ENCODE data around the gene CD101. TPM values are rescaled to one million over a fixed set of nuclear protein-coding genes. Genes with fewer than 3 reads are reported as not detected.

The CD101 gene
- total RNA-seq, 1 experiment from 2014 or later = 1.2 TPM

DNA sequence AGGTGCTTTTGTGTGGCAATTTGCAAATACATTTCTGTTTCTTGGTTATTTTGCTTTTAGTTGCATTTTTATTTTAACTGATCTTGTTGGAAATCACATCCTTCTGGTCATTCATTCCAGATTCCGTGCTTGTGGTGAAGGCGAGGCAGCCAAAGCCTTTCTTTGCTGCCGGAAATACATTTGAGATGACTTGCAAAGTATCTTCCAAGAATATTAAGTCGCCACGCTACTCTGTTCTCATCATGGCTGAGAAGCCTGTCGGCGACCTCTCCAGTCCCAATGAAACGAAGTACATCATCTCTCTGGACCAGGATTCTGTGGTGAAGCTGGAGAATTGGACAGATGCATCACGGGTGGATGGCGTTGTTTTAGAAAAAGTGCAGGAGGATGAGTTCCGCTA, 34.8 kb upstream of the CD101 start:
- CTCF ChIA-PET = no interaction called here
- Histone ChIP-seq H3K79me2 (ENCODE audit: insufficient read depth, low read length) (no peaks in the 10 kb centered on the region), H3K27ac (ENCODE audit: low read depth, low read length) (no peak overlapping the region), H3K9me2 (ENCODE audit: insufficient read depth) (no peaks in the 10 kb centered on the region), H3K27me3 (ENCODE audit: insufficient read depth, low read length) (no peaks in the 10 kb centered on the region), H3K4me1 (ENCODE audit: control insufficient read depth in 1 of 2, insufficient read depth in 2 of 2, low read length in 2 of 2) (no peaks in the 10 kb centered on the region), H3K9me3 (ENCODE audit: control insufficient read depth in 1 of 2, insufficient read depth in 1 of 2, low read depth in 1 of 2, low read length in 2 of 2) (no peaks in the 10 kb centered on the region), H3K9ac (ENCODE audit: low read length) (no peak overlapping the region), H3K4me2 (ENCODE audit: low read length) (no peak overlapping the region), H4K20me1 (ENCODE audit: insufficient read depth) (no peaks in the 10 kb centered on the region), H3K4me3 (replicated peaks in 1 of 2; ENCODE audit: low read depth in 1 of 2, low read length in 2 of 2) (no peak overlapping the region), H2AFZ (ENCODE audit: low read depth, low read length, poor library complexity, severe bottlenecking) (no peak overlapping the region), H3K36me3 (ENCODE audit: control insufficient read depth in 1 of 2, insufficient read depth in 2 of 2, low read length in 2 of 2) (peaks cover 2 to 5% of the 10 kb centered on the region in 2 experiments; a peak in 2 of 4 replicates)
- ATAC-seq (no peak), DNase-seq (ENCODE audit: low read depth, low spot score) (no peak)
- RAD21 ChIA-PET (ENCODE audit: low non-redundant PET in 1 of 2, low total read pairs in 2 of 2, uncharacterized antibody in 2 of 2, unreplicated experiment in 2 of 2) = no interaction called here
- TF ChIP-seq SRF (IDR thresholded peaks at IDR 0.05; ENCODE audit: low read depth) (no peak), POLR2AphosphoS5 (IDR thresholded peaks at IDR 0.05; ENCODE audit: low read depth, low read length) (no peak), POLR2A (IDR thresholded peaks at IDR 0.05; ENCODE audit: borderline replicate concordance, extremely low read depth, insufficient read depth, insufficient read length) (no peak), ZNF274 (IDR thresholded peaks at IDR 0.05; ENCODE audit: low read depth, low read length) (no peak), YY1 (IDR thresholded peaks at IDR 0.05; ENCODE audit: extremely low read depth, insufficient replicate concordance, low read depth, low read length) (no peak), SP1 (IDR thresholded peaks at IDR 0.05; ENCODE audit: low read depth) (no peak), ELF1 (IDR thresholded peaks at IDR 0.05; ENCODE audit: borderline replicate concordance, low read depth) (no peak), JUND (IDR thresholded peaks at IDR 0.05) (no peak), EGR1 (IDR thresholded peaks at IDR 0.05; ENCODE audit: low read depth) (no peak), EZH2 (IDR thresholded peaks at IDR 0.05) (no peak), ATF3 (IDR thresholded peaks at IDR 0.05) (no peak), TCF7L2 (IDR thresholded peaks at IDR 0.05; ENCODE audit: borderline replicate concordance, extremely low read depth, insufficient read depth, insufficient read length) (no peak), EZH2phosphoT487 (IDR thresholded peaks at IDR 0.05; ENCODE audit: borderline replicate concordance) (no peak), CEBPB (IDR thresholded peaks at IDR 0.05; ENCODE audit: low read depth) (no peak), CBX3 (IDR thresholded peaks at IDR 0.05; ENCODE audit: low read depth) (no peak)
- TF ChIP-seq, protein P1, sequence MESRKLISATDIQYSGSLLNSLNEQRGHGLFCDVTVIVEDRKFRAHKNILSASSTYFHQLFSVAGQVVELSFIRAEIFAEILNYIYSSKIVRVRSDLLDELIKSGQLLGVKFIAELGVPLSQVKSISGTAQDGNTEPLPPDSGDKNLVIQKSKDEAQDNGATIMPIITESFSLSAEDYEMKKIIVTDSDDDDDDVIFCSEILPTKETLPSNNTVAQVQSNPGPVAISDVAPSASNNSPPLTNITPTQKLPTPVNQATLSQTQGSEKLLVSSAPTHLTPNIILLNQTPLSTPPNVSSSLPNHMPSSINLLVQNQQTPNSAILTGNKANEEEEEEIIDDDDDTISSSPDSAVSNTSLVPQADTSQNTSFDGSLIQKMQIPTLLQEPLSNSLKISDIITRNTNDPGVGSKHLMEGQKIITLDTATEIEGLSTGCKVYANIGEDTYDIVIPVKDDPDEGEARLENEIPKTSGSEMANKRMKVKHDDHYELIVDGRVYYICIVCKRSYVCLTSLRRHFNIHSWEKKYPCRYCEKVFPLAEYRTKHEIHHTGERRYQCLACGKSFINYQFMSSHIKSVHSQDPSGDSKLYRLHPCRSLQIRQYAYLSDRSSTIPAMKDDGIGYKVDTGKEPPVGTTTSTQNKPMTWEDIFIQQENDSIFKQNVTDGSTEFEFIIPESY (IDR thresholded peaks at IDR 0.05; ENCODE audit: extremely low read depth, insufficient replicate concordance, low read length) = no peak
- intact Hi-C loops (cut with micrococcal nuclease) = no loop called here
- POLR2A ChIA-PET = no interaction called here
- no TSS peak for BruUV-seq (replicated peaks)
